ENCODE results near the gene DTX3L.
"Not testable (repeated sequence)": the region's sequence is repeated elsewhere in the genome, so short reads cannot be mapped to it uniquely, and the experiment has no call there.

DTX3L gene

GRCh38 chr3:122562923-122563716 is 1.0 kb upstream of the DTX3L start:
- DNase-seq: no peak

- DNase-seq: no peak
Observed at GRCh38 chr3:122563717-122564025, 467 bp upstream of the DTX3L start.

GRCh38 chr3:122568131-122568530 is 4.0 kb downstream of the DTX3L start:
- DNase-seq: not testable (repeated sequence)

- DNase-seq: no peak
Observed at GRCh38 chr3:122568755-122569154, 4.6 kb downstream of the DTX3L start.

GRCh38 chr3:122572940-122573412 is 8.8 kb downstream of the DTX3L start:
- DNase-seq: no peak

GRCh38 chr3:122576174-122576940 is 12.2 kb downstream of the DTX3L start:
- no peak for DNase-seq

- peak; percentile 2 for DNase-seq
Observed at GRCh38 chr3:122577409-122578031, 13.4 kb downstream of the DTX3L start, which contains the start of gene PARP15. PARP15 (plus strand) TSS chr3:122577650; CDS start chr3:122577668, 18 bp downstream.

GRCh38 chr3:122578069-122578740 is 14.1 kb downstream of the DTX3L start:
- no peak for DNase-seq

- DNase-seq: no peak
Observed at GRCh38 chr3:122580470-122580869, 16.3 kb downstream of the DTX3L start.

GRCh38 chr3:122581622-122582021 is 17.5 kb downstream of the DTX3L start:
- DNase-seq: no peak

GRCh38 chr3:122582390-122582789 is 18.3 kb downstream of the DTX3L start:
- DNase-seq: no peak

- DNase-seq: no peak
Observed at GRCh38 chr3:122586098-122586497, 22.0 kb downstream of the DTX3L start.

- DNase-seq: no peak
Observed at GRCh38 chr3:122586773-122587485, 22.8 kb downstream of the DTX3L start.

- DNase-seq: no peak
Observed at GRCh38 chr3:122587572-122587971, 23.4 kb downstream of the DTX3L start.

- no peak for DNase-seq
Observed at GRCh38 chr3:122589297-122589696, 25.2 kb downstream of the DTX3L start.

GRCh38 chr3:122590610-122591009 is 26.5 kb downstream of the DTX3L start:
- DNase-seq: no peak

GRCh38 chr3:122594025-122594424 is 29.9 kb downstream of the DTX3L start:
- no peak for DNase-seq

GRCh38 chr3:122598151-122598550 is 34.0 kb downstream of the DTX3L start:
- DNase-seq: no peak

GRCh38 chr3:122598556-122598955 is 34.4 kb downstream of the DTX3L start:
- no peak for DNase-seq

GRCh38 chr3:122602011-122602710 is 38.0 kb downstream of the DTX3L start:
- no peak for DNase-seq

- no peak for DNase-seq
Observed at GRCh38 chr3:122603056-122603455, 38.9 kb downstream of the DTX3L start.

GRCh38 chr3:122606330-122606729 is 42.2 kb downstream of the DTX3L start:
- no peak for DNase-seq
